Ramos (cell line): Measurements from ENCODE around the gene PDLIM4.

Source experiments
- in situ Hi-C: fragments of 300-500 bp; cut with MboI; formaldehyde crosslinking; loops from one replicate; pipeline ENCODE4 v1.14.3; 2022; ENCODE audit warnings: low sequenced_read_pairs; ENCODE audit not compliant: unreplicated experiment

PDLIM4 gene

DNA sequence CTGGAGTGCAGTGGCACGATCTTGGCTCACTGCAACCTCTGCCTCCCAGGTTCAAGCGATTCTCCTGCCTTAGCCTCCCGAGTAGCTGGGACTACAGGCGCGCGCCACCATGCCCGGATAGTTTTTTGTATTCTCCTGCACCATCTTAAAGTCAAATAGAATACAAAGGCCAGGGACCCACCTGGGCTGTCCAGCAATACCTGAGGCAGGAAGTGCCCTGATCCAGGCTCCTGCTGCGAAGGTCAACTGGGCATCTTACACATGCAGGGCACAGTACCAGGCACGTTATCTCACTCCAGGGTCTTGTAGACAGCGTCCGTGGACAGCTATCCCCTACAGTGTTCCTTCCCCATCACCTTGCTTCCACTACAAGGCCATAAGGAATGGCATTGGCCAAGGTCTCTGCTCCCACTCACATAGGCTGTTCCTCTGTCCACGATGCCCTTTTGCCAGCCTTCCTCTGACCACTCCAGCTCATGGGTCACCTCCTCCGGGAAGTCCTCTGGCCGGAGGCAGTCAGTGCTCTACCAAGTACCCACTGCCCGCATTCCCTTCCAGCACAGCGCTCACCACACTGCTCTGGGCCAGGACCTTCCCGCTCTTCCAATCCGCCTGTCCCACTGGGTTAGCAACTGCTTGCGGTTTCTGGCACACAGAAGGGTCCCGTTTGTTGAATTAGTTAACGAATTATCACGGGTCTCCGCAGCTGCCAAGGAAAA lies 30.8 kb upstream of the PDLIM4 start:
- in situ Hi-C loops, result no loop called here

DNA sequence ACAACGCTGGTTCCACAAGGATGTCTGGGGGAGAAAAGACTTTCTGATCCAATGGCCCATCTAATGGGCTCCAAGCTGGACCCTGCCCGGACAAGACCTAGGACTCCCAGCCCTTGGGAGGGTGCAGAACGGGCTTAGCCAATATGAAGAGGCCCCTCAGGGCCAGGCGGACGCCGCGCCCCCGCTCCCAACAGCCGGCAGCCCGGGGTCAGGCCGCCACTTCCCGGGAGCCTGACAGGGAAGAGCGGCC lies 30.3 kb upstream of the PDLIM4 start:
- in situ Hi-C loops, result no loop called here

DNA sequence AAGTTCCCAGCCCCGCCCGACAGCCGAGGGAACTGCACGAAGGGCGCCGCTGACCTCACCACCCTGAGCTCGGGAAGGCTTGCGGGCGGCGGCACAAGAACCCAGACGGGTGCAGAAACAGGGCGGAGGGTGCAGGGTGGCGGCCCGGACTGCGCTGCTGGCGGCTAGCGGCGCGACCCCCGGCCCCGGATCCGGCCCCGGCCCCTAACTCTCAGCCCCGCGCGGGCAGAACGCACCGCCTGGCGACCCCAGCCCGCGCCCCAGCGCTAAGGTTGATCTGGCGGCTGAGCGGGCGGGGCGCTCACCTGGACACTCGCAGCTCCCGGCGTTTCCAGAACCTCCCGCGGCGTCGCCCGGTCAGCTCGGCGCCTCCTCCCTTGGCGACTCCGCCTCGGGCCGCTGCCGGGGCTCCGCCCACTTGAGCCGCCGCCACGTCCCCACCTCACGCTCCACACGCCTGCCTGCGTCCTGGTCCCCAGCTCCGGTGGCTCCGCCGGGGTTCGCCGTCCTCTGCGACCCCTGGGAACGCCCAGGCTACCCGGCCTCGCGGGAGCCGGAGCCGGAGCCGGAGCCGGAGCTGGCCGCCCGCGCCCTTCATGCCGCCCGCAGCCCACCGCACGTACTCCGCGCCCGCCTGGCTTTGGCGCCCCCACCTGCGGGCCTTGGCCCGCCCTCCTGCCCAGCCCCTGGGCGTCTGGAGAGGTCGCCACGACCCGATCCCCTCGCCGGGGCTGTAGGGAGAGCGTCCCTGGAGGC lies 29.8 kb upstream of the PDLIM4 start, which contains the start of gene P4HA2:
Gene P4HA2 (minus strand): TSS at position 369 of the 756 bp plus-strand sequence. CDS start 9,227 bp downstream, outside the sequence.
- in situ Hi-C loops, result no loop called here

DNA sequence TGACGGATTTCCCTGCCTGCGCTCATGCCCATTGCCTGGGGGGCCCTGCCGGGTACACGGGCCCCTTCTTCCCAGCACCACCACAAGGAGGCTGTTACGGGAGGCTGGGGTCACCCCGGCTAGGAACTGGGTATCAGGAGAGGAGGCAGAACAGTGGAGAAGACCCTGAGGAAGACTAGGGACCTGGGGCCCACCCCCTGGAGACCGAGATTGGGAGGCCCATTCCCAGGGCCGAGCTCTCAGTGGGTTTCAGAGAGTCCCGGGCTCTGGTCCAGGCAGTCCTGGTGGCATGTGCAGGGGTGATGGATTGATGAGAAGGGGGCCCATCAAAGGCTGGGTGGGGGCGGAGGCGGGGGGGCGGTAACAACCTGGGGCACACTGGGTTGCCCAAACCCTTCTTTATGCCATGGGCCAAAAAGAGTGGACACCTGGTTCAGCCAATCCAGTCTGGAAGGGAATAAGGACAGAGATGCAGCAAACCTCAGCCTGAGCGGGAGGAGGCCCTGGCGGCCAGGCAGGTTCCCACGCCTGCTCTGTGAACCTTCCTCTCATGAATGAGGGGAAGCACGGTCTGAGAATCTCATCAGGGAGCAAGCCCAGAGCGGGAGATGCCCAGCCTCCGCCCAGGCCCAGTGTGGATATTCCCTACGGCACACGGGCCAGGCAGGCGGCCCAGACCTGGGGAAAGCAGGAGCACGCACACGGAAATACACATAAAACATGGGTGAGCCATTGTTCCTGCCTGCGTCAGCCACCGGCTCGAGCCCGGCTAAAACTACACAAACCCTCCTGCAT lies 29.1 kb upstream of the PDLIM4 start:
- in situ Hi-C loops, result no loop called here

DNA sequence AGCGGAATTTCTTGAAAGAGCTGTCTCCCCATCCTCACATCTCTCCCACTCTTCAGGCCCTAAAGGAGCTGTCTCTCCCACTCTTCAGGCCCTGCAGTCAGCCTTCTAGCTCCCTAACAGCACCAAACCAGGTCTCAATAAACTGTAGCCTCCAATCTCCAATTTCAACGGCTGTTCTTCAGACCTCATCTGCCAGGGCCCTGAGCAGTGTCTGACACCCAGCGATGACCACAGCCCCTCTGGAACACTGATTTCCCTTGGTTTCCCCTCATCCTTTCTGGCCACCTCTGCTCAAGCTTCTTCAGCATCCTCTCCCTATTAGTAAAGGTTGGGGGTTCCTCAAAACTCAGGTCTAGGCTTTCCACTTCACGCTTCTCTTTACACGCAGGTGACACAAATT lies 28.3 kb upstream of the PDLIM4 start:
- in situ Hi-C loops, result no loop called here

DNA sequence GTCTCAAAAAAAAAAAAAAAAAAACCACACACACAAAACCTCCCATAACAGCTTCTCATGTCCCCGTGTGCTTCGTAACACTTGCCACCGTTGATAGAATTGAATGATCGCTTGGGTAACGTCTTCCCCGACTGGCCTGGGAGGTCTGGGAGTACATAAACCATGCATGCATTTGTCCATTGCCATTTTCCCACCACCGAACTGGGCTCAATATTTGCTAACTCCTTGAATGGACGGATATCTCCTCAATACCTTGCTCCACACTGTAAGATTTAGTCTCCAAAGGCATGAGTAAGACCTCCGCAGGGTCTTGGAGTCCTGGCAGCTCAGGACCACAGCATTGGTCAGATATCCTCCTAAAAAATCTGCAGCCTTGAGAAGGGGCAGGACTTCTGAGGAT lies 26.6 kb upstream of the PDLIM4 start:
- in situ Hi-C loops, result no loop called here

DNA sequence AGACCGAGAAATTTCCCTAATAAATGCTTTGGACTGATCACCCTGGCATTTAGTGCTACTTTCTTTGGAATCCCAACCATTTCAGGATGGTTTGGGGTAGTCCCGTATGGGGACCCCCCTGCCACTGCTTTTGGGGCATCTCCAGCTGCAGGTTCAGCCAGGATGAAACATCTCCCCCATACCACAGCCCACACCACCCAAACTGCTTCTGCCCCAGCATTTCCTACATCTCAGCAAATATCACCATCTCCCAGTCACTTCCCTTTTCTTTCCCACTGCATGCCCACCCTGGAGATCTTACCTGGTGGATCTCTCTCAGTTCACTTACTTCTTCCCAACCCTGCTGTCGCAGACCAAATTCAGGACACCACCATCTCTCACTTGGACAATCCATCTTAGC lies 25.0 kb upstream of the PDLIM4 start:
- in situ Hi-C loops, result no loop called here

DNA sequence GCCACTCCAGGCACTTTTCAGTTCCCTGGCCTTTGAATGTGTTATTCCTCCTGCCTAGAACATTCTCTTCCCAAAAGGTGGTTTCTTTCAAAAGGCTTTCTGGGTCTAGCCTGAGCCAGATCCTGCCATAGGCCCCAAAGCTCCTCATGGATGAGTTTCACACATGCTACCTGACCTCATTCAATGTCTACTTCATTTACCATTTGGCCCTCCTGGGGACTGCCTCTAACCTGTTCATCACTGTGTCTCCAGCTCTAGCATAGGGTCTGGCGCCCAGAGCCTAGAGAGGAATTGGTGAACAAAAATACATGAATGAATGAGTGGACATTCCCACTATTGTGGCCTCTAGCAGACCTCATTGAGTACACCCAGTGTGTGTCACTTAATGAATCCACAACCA lies 24.4 kb upstream of the PDLIM4 start:
- in situ Hi-C loops, result no loop called here

DNA sequence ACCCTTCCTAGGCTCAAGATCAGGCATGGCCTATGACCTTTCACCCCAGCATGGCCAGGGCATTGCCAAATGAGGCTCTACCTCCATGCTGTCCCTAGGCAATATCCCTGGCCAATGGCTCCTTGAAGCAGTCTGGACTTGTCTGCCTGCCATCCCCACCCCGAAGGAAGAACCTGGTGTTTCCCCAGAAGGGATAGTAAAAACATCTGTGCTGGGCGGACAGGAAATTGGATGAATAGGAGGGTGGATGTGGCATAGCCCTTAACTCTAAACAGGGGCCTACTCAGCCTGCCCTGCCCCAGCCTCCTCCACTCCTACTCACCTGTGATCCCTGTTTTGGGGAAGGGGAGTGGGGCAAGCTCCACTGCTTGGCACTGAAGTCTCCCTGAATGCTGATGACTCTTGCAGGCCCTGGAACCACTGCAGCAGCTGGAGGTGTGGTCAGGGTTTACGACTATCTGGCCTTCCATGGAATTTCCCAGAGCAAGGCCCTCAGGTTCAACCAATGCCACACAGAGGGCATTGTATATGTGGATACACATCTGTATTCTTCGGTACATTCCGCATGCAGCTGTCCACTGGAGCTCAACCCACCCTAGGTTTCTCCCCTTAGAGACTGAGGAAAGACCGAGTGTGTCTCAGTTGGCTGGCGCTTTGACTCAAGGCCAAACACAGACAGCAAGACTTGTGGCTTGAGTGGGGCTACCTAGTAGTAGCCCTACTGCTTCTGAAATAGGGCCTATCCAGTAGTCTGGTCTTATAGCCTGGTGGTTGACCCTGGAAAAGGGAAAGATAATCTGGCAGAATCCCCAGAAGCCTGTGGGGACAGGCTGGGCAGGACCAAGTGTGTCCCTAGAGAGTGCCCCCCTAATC lies 23.4 kb upstream of the PDLIM4 start:
- in situ Hi-C loops, result no loop called here

DNA sequence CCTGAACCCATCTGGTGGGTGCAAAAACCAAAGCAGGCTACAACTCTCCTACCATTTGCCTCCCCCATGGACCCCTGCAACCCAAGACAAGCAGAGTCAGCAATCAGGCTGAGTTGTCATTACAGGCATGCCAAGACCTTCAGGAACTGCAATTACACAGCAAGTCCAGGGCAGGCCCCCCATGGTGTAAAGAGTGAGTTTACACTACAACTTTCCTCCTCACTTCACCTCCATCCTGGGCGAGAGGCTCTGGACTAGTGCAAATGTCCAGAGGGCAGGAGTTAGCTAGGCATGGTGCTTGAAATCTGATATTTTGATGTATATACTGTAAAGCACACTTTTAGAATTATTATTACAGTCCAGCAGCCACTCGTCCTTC lies 22.8 kb upstream of the PDLIM4 start:
- in situ Hi-C loops, result no loop called here

DNA sequence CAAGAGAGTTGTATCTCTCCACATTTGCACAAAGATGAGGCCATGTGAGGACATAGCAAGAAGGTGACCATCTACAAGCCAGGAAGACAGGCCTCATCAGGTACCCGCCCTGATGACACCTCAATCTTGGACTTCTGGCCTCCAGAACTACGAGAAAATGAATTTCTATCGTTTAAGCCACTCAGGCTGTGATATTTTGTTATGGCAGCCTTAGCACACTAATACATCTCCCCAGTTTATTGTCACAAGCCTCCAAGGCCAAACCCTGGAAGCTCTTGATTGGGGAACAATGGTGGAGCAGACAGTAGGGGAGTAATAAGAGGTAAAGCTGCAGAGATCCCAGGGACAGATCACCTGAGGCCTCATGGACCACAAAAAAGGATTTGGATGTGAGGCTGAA lies 22.2 kb upstream of the PDLIM4 start:
- in situ Hi-C loops, result no loop called here

DNA sequence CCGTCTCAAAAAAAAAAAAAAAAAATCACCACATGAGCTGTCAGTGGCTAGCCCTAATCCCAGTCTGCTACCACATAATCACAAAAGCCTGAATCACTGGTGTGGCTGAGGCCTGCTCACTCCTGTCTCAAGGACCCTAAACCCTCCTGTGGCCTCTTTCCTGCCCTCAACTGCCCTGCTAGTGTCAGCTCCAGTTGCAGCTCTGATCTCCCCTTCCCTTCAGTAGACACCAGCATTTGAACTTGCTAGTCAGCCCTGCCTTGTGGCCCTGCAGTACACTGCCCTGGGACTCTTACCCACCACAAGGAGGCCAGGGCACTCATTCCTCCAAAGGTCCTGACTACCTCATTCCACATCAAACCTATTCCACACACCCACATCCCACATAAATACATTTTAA lies 20.4 kb upstream of the PDLIM4 start:
- in situ Hi-C loops, result no loop called here

DNA sequence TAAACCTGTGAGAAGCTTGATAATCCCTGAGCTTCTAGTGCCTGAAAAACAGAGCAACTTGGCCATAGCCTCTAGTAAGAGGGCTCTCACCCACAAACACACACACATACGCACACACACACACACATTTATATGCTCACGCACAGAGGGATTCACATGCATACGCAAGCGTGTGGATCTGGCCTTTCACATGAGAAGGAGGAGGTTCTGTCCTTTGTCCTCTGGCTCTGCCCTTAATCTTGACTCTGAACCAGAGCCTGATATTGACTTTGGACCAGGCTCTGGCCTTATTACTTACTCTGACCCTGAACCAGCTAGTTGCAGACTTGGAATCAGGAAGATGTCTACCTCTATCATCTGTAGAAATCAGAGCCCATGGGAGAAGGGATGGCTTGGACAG lies 19.8 kb upstream of the PDLIM4 start:
- in situ Hi-C loops, result no loop called here

DNA sequence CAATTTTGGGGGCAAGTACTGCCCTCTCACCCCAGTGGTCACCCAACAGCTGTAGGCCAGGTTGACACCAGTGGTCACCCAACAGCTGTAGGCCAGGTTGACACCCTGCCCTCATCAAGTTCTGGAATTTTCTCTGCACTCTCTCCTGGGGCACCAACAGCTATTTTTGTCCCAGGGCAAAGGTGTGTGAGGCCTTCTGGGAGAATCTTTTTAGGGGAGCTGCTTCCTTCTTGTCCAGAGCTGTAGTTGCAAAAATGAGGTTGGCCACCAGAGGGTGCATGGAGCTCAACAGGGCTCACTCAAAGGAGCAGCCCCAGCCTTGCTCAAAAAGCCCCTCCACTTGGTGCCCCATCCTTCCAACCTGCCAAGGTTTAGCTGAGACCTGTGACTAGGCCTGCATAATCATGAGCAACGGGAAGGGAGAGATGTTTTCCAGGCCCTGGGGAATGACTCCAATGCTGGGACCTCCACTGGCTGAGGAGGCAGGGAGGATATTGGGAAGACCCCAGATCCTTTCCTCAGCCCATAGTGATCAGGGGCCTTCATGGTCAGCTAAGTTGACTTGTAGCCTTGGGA lies 19.2 kb upstream of the PDLIM4 start:
- in situ Hi-C loops, result no loop called here

DNA sequence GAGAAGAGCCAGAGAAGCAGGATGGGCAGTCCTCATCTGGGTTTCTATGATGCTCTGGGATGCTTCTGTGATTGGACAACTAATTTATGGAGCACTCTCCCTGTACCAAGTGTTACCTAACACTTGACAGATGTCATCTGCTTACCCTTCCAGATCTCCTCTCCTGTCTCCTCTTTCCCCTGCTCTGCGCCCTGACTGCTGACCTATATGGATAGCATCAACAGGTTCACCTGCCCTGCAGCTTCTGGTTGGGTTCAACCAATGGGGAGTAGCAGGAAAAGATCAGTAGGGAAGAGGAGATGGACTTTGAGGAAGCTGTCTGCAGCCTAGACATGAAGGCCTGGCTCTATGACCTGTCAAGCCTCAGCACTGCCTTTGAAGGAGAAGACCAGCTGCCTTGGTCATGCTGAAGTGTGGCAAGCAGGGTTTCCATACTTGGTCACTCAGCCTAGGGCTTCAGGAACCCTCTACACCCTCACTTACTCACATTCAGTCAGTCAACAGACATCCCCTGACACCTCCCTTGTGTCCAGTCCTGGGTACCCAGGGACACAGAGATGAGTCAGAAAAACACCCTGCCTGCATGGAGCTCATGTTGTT lies 18.5 kb upstream of the PDLIM4 start:
- in situ Hi-C loops, result no loop called here

DNA sequence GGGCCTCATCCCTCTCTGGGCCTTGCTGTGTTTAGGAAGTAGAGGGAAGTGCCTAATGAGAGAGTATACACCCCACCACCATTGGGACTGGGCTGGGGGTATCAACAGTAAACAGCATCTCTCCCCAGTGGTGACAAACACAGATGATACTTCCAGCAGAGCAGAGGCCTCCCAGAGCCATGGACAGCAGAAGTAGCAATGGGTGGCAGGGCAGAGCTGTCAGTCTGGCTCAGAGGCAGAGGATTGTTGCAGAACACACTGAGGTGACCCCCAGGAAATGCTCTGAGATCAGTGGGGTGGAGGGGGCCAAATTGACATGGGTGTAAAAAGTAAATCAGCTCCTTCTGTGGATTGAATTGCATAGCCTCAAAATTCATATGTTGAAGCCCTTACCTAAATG lies 17.7 kb upstream of the PDLIM4 start:
- in situ Hi-C loops, result no loop called here

DNA sequence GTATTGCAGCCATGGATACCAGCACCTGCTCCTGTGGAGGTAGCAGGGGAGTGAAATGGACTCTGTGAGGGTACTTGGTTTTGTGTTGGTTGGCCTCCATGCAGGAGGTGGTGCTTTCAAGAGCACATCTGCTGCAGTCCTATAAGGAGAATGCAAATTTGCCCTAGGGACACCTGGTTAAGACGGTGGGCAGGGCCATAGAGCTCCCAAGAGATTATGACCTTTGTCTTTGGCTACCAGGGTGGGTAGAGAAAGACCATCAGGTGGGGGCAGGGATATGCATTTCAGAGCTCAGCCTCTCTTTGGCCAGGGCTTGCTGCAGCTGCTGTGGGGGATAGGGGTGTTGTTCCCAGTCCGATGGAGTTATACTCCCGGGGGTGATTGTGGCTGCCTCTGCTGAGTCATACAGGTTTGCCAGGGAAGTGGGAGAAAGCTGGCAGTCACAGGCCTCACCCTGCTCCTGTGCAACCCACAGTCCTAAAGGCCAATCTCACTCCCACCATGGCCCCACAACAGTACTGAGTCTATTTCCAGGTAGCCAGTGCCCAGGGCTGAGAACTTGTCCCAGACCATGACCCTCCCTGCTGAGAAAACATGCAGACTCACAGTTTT lies 14.0 kb upstream of the PDLIM4 start:
- in situ Hi-C loops, result no loop called here

DNA sequence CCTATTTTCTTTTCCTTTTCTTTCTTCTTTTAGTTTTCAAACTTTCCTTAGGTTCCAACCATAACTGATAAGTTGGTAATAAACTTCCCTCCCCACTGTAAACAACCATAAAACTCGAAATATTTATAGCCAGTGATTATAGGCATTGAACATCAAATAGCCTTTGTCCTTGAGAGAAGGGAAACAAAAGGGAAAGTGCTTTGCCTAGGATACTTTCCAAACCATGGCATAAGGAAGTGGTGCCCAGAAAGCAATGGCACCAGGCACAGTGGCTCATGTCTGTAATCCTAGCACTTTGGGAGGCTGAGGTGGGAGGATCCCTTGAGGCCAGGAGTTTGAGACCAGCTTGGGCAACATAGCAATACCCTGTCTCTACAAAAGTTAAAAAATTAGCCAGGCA lies 11.9 kb upstream of the PDLIM4 start:
- in situ Hi-C loops, result no loop called here

DNA sequence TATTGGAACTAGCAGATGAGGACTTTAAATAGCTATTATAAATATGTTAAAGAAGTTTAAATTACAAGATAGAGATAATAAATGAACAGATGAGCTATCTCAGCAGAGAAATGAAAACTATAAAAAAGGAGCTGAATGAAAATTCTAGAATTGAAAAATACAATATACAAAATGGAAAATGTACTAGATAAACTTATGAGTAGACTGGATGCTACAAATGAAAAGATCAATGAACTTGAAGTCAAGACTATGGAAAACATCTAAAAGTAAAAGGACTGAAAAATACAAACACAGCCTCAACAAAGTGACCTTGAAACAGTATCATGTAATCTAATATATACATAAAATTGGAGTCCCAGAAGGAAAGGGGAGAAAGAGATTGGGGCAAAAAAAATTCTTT lies 10.7 kb upstream of the PDLIM4 start:
- in situ Hi-C loops, result no loop called here
